Hepatocyte (in vitro differentiated cells): ENCODE measurements around the gene EEF1AKMT3.

Experiments
- EZH2 ChIP-seq: fragments of 200-600 bp; sonication (generic); IDR thresholded peaks from 2 replicates; pipeline ENCODE4 v1.6.1; 2016; ENCODE audit warnings: antibody characterized with exemption, mild to moderate bottlenecking, borderline replicate concordance
- EZH2phosphoT487 ChIP-seq: fragments of 200-600 bp; sonication (generic); IDR thresholded peaks from one replicate; pipeline ENCODE4 v1.6.1; 2018; ENCODE audit warnings: antibody characterized with exemption, mild to moderate bottlenecking, low read depth, moderate library complexity; ENCODE audit not compliant: unreplicated experiment, severe bottlenecking
- TF ChIP-seq, protein P1 (sequence below): fragments of 200-600 bp; sonication (generic); IDR thresholded peaks from 2 replicates; pipeline ENCODE4 v1.5.1; 2016; ENCODE audit warnings: antibody characterized with exemption, mild to moderate bottlenecking; ENCODE audit not compliant: poor library complexity

DNA sequence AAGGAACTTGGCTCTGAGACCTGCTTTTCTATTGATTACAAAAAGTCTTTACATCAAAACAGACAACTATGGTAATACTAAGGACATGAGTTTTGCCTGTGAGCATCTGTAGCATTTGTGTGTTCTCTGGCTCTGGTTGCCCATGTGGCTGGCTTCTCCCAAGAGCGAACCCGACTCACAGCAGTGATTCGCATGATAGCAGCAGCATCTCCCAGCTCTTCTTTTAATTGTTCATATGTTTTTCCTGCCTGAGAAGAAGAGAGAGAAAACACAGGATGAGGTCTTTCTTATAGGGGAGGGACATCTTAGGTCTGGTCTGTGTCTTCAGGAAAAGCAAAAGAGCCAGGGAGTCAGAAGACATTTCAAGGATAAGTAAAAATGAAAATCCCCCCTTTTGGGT, 28.6 kb downstream of the EEF1AKMT3 start:
- TF ChIP-seq EZH2 (no peak), EZH2phosphoT487 (no peak)
- TF ChIP-seq, protein P1, sequence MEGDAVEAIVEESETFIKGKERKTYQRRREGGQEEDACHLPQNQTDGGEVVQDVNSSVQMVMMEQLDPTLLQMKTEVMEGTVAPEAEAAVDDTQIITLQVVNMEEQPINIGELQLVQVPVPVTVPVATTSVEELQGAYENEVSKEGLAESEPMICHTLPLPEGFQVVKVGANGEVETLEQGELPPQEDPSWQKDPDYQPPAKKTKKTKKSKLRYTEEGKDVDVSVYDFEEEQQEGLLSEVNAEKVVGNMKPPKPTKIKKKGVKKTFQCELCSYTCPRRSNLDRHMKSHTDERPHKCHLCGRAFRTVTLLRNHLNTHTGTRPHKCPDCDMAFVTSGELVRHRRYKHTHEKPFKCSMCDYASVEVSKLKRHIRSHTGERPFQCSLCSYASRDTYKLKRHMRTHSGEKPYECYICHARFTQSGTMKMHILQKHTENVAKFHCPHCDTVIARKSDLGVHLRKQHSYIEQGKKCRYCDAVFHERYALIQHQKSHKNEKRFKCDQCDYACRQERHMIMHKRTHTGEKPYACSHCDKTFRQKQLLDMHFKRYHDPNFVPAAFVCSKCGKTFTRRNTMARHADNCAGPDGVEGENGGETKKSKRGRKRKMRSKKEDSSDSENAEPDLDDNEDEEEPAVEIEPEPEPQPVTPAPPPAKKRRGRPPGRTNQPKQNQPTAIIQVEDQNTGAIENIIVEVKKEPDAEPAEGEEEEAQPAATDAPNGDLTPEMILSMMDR, result no peak
